Peyer's patch (tissue), 4 donors: ENCODE results near the gene MYL6B. TPM values are rescaled to one million over a fixed set of nuclear protein-coding genes. Genes with fewer than 3 reads are reported as not detected.

Source experiments
- DNase-seq, 3 donors: peaks; one replicate each; pipeline ENCODE4 v3.0.0-alpha.2; 2017 to 2019
- H3K27ac ChIP-seq, 4 donors: fragments of 200-600 bp; sonication (generic); one replicate each; pipeline ENCODE4 v1.5.1; 2016 to 2019
- H3K27me3 ChIP-seq, 2 donors: fragments of 200-600 bp; sonication (generic); one replicate each; pipeline ENCODE4 v1.5.1; 2019
- H3K36me3 ChIP-seq, 3 donors: fragments of 200-600 bp; sonication (generic); one replicate each; pipeline ENCODE4 v1.5.1; 2016 to 2019
- H3K4me1 ChIP-seq, 4 donors: fragments of 200-600 bp; sonication (generic); one replicate each; pipeline ENCODE4 v1.5.1; 2016 to 2019
- H3K4me3 ChIP-seq, 4 donors: fragments of 200-600 bp; sonication (generic); 1 replicate in 3 of 4; 2 replicates in 1 of 4; pipeline ENCODE4 v1.5.1; 2016 to 2019; ENCODE audit warnings: mild to moderate bottlenecking in 1 of 4
- H3K9me3 ChIP-seq, 4 donors: fragments of 200-600 bp; sonication (generic); one replicate each; pipeline ENCODE4 v1.5.1; 2016 to 2019; ENCODE audit warnings: mild to moderate bottlenecking in 1 of 4
- CTCF ChIP-seq, 6 experiments: fragments of 450-650 bp in 4 of 6; fragments of 200-600 bp in 2 of 6; sonication (generic) in 1 of 6; IDR thresholded peaks; one replicate each; pipeline ENCODE4 v1.5.1; 2017 to 2019; ENCODE audit warnings: antibody characterized with exemption in 6 of 6, mild to moderate bottlenecking in 3 of 6, moderate library complexity in 1 of 6
- POLR2A ChIP-seq, 2 donors: fragments of 450-650 bp; IDR thresholded peaks; one replicate each; pipeline ENCODE4 v1.5.1; 2017; ENCODE audit warnings: antibody characterized with exemption in 2 of 2, mild to moderate bottlenecking in 2 of 2, moderate library complexity in 2 of 2
- total RNA-seq, 4 donors: library from RNA; depleted of rRNA; stranded (reverse); fragments of >200 nt; gene quantifications; one replicate each; pipeline ENCODE4 v1.1.0, GENCODE V29; 2016

Gene MYL6B
- total RNA-seq, 4 donors from 2014 or later: 16.0 to 46.2 (median 21.3) TPM

- H3K27ac ChIP-seq: no peak overlapping the region
- no peaks in the 10 kb centered on the region for H3K27me3 ChIP-seq
- H3K4me3 ChIP-seq: no peak overlapping the region
- peaks cover 0 to 47% (median 0%) of the 10 kb centered on the region in 3 donors for H3K36me3 ChIP-seq
- peaks cover 3 to 18% (median 7%) of the 10 kb centered on the region in 4 donors for H3K4me1 ChIP-seq
- no peaks in the 10 kb centered on the region for H3K9me3 ChIP-seq
- DNase-seq: no peak
- TF ChIP-seq CTCF (IDR thresholded peaks at IDR 0.05) (no peak), POLR2A (IDR thresholded peaks at IDR 0.05) (no peak)
Measured at GRCh38 chr12:56186957-56187356, 34.6 kb downstream of the MYL6B start.

- peak overlapping the region; percentile 89 to 98 (median 94) for H3K4me3 ChIP-seq
- peaks cover 0 to 34% (median 0%) of the 10 kb centered on the region in 3 donors for H3K36me3 ChIP-seq
- DNase-seq: no peak
- no peaks in the 10 kb centered on the region for H3K9me3 ChIP-seq
- peaks cover 3 to 18% (median 7%) of the 10 kb centered on the region in 4 donors for H3K4me1 ChIP-seq
- no peak for TF ChIP-seq POLR2A (IDR thresholded peaks at IDR 0.05)
- no peak for TF ChIP-seq CTCF (IDR thresholded peaks at IDR 0.05)
- no peaks in the 10 kb centered on the region for H3K27me3 ChIP-seq
- H3K27ac ChIP-seq: peak overlapping the region; percentile 88 to 95 (median 93)
Measured at GRCh38 chr12:56188131-56188777, 35.9 kb downstream of the MYL6B start.

GRCh38 chr12:56188778-56189098 lies 36.4 kb downstream of the MYL6B start:
- no peaks in the 10 kb centered on the region for H3K27me3 ChIP-seq
- peaks cover 3 to 18% (median 7%) of the 10 kb centered on the region in 4 donors for H3K4me1 ChIP-seq
- no peaks in the 10 kb centered on the region for H3K9me3 ChIP-seq
- H3K27ac ChIP-seq: peak overlapping the region; percentile 88 to 95 (median 93)
- no peak for DNase-seq
- H3K4me3 ChIP-seq: peak overlapping the region; percentile 89 to 98 (median 94)
- H3K36me3 ChIP-seq: peaks cover 0 to 29% (median 0%) of the 10 kb centered on the region in 3 donors
- TF ChIP-seq POLR2A (IDR thresholded peaks at IDR 0.05): no peak
- peak in 1 of 6 experiments; percentile 5 for TF ChIP-seq CTCF (IDR thresholded peaks at IDR 0.05)

GRCh38 chr12:56189099-56189917 lies 36.9 kb downstream of the MYL6B start, which contains the start of gene SMARCC2:
Gene SMARCC2, minus strand, starts transcription at chr12:56189483. Its CDS starts 22 bp downstream, at chr12:56189461.
- peaks cover 3 to 18% (median 7%) of the 10 kb centered on the region in 4 donors for H3K4me1 ChIP-seq
- peak within 1 kb of the TSS; percentile 89 to 98 (median 94) for H3K4me3 ChIP-seq
- H3K27me3 ChIP-seq: no peaks in the 10 kb centered on the region
- H3K27ac ChIP-seq: peak within 1 kb of the TSS; percentile 91 to 95 (median 93)
- TF ChIP-seq POLR2A (IDR thresholded peaks at IDR 0.05) (peak; percentile 18 to 27), CTCF (IDR thresholded peaks at IDR 0.05) (peak; percentile 66 to 95 (median 89))
- H3K36me3 ChIP-seq: peaks cover 0 to 23% (median 0%) of the 10 kb centered on the region in 3 donors
- H3K9me3 ChIP-seq: no peaks in the 10 kb centered on the region
- DNase-seq: peak; percentile 87 to 95 (median 94)

- Histone ChIP-seq H3K27me3 (no peaks in the 10 kb centered on the region), H3K4me1 (peaks cover 3 to 18% (median 7%) of the 10 kb centered on the region in 4 donors), H3K36me3 (peaks cover 0 to 15% (median 0%) of the 10 kb centered on the region in 3 donors), H3K4me3 (peak overlapping the region; percentile 89 to 98 (median 94)), H3K27ac (peak overlapping the region; percentile 91 to 95 (median 93)), H3K9me3 (no peaks in the 10 kb centered on the region)
- peak in 1 of 2 donors; percentile 16 for TF ChIP-seq POLR2A (IDR thresholded peaks at IDR 0.05)
- peak in 1 of 6 experiments; percentile 3 for TF ChIP-seq CTCF (IDR thresholded peaks at IDR 0.05)
- DNase-seq: peak; percentile 78 to 89 (median 87)
Measured at GRCh38 chr12:56189918-56190694, 37.7 kb downstream of the MYL6B start.
